ENCODE data around the gene RAB25.

RAB25 gene

DNA sequence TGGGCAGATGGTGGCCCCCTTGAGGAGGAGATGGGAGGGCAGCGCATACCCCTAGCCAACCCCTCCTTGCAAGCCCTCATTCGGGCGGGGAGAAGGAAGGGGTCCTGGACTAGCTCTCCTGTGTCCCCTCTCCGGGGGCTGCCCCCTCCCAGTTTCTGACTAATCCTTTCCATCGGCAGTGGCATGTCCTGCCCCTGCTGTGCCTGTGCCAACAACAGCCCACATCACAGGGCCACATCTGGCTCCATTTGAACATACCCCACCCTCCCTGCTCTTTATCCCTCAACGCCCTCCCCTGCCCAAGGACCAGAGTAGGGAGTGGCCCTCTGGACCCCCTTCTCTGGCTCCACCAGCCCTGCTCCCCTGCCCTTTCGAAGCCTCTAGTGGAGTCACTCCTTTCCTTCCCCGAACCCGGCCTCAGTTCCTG is 42.6 kb downstream of the RAB25 start:
- TF ChIP-seq, protein P1, sequence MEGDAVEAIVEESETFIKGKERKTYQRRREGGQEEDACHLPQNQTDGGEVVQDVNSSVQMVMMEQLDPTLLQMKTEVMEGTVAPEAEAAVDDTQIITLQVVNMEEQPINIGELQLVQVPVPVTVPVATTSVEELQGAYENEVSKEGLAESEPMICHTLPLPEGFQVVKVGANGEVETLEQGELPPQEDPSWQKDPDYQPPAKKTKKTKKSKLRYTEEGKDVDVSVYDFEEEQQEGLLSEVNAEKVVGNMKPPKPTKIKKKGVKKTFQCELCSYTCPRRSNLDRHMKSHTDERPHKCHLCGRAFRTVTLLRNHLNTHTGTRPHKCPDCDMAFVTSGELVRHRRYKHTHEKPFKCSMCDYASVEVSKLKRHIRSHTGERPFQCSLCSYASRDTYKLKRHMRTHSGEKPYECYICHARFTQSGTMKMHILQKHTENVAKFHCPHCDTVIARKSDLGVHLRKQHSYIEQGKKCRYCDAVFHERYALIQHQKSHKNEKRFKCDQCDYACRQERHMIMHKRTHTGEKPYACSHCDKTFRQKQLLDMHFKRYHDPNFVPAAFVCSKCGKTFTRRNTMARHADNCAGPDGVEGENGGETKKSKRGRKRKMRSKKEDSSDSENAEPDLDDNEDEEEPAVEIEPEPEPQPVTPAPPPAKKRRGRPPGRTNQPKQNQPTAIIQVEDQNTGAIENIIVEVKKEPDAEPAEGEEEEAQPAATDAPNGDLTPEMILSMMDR (IDR thresholded peaks at IDR 0.05; ENCODE audit: low read depth, low read length): no peak
- no peak for DNase-seq (ENCODE audit: extremely low read depth, low read depth)

DNA sequence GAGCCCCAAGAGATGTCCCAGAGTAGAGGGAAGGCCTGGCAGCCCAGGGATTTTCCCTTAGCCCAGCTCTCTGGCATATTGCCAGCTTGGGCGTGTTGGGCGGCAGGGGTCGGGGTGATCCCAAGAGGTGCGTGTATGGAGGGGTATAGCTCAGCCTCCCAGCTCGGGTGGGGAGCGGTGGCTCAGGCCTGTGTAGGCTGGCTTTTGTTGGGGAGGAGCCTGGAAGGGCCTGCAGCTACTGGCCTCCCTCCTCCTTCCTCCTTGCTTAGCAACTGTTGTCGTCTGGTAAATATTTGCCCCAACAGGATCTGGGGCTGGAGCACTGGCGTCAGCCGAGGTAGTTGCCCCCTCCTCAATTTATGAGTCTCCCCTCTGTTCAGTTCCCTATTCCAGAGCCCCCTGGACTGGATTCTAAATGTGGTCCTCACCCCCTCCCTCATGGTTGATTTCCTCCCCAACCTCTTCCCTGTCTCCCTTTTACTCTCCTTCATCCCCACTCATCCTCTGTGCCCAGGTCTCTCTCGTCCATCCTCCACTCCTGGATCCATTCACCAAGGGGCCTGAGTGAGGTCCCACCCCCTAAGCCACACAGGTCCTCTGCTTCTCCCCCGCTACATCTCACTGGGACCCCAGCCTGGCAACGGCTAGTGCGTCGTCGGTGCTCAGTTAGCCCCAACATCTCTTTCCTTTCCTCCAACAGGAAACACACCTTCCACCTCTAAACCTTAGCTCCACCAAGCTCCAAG is 43.3 kb downstream of the RAB25 start:
- peak; percentile 91 for DNase-seq (ENCODE audit: extremely low read depth, low read depth)
- TF ChIP-seq, protein P1 (IDR thresholded peaks at IDR 0.05; ENCODE audit: low read depth, low read length): no peak; the same call in 1 of the 2 replicates

DNA sequence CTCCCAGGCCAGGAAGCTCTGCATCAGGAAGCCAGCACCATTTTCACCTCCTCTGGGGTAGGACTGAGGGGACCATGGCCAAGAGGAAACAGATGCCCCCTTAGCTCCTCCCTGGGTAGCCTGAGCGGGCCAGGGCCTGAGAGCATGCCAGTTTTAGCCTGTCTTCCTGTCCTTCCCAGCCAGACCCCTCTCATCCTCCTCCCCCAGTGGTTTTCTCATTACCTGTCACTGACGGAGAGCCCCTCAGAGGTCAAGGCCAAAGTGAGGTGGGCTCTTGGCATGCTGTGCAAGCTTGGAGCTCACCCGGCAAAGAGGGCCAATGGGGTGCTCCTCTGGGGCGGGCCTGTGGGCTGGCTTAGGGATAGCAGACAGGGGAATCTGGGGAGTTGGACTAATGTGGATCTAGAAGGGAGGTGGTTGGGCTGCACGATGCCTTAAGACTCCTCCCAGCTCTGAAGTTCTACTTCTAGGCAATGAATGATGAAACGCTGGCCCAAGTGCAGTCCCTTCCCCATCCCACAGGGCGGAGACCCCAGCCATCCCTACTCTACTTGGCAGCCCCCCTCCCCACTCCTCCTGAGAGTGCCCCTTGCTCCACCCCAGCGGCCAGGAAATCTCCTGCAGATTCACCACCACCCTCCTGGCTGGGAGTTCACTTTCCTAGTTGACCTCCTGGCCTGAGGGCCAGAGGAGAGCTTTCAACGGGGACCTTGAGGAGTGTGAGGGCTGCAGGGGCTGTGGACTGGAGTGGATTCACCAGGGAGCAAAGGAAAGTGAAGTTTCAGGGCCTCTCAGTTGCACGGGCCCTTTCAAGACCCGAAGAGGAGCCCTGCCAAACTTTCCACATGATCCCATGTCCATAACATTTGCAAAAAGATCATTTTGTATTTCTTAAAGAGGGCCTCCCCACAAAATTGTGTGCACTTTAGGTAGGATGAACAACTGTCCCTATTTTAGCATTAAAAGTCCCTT is 44.2 kb downstream of the RAB25 start:
- TF ChIP-seq, protein P1 (IDR thresholded peaks at IDR 0.05; ENCODE audit: low read depth, low read length): no peak; the same call in none of the 2 replicates
- no peak for DNase-seq (ENCODE audit: extremely low read depth, low read depth)

DNA sequence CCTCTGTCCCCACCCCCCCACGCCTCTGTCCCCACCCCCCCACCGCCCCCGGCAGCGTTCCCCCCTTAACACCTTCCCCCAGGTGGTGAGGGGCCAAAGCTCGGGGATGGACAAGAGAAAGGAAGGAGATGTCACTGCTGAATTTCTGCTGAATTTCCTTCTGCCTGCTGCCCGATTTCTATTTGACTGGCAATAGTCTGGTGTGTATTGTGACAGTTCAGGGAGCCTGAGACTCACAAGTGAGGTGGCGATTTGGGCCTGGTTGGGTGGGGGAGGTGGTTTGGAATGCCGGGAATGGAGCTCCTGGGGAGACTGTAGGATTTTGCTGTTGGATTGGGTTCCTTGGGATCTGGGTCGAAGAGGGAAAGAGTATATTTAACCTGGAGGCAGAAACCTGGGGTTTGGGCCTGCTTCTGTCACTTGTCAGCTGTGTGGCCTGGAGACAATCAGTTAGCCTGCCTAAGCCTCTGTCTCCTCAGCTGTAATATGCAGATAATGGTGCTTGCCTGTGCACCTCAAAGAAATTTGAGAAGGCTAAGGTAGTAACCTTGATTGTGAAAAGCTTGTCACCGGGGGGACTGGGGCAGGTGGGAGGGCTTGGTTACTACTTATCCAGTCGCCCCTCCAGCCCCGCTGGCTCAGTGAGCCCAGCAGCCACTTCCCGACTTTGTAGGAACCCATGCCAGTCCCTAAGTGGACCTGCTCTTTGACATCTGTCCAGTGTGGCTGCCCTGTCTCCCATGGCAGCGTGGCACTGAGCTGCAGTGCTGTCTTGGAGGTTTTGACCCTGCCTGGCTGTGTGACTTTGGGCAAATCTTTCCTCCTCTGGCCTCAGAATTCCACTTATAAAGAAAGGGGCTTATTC is 45.9 kb downstream of the RAB25 start:
- no peak for DNase-seq (ENCODE audit: extremely low read depth, low read depth)
- TF ChIP-seq, protein P1 (IDR thresholded peaks at IDR 0.05; ENCODE audit: low read depth, low read length): no peak

DNA sequence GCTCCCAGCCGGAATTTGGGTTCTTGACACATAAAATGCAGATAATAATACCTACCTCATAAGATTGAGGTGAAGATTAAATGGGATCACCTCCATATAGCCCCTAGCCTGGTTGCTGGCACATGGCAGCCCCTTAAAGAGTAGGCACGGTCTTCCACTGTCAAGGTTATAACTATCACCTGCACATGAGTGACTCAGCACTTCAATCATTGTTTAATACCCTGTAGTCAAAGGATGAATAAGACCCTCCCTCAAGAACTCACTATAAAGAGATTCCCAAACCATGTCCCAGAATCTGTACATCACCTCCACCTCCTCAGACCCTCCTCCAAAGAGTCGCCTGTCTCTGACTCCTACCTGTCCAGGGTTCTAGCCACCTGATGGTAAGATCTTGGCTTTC is 47.1 kb downstream of the RAB25 start:
- DNase-seq (ENCODE audit: extremely low read depth, low read depth): no peak
- TF ChIP-seq, protein P1 (IDR thresholded peaks at IDR 0.05; ENCODE audit: low read depth, low read length): no peak

DNA sequence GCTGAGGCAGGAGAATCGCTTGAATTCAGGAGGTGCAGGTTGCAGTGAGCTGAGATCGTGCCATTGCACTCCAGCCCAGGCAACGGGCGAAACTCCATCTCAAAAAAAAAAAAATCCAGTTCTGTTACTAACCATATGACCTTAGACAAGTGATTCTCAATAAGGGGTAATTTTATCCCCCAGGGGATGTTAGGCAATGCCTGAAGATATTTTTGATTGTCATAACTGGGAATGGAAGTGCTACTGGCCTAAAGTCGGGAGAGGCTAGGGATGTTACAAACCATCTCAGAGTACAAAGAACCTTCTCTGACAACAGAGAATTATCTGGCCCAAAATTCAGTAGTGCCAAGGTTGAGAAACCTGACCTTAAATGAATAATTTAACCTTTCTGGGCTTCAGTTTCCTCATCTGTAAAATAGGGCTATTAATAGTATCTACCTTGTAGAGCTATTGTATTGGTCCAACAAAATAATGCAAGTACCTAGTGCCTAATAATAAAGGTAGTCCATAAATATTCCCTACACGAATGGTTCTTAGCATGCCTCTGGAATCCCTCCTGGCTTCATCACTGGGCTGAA is 47.8 kb downstream of the RAB25 start:
- DNase-seq (ENCODE audit: extremely low read depth, low read depth): no peak
- TF ChIP-seq, protein P1 (IDR thresholded peaks at IDR 0.05; ENCODE audit: low read depth, low read length): no peak

Measured in AG09319 (cell line).